H9 (cell line): ENCODE measurements around the gene CCDC93. TPM values are rescaled to one million over a fixed set of nuclear protein-coding genes. Genes with fewer than 3 reads are reported as not detected.

Experiments
- DNase-seq: peaks from one replicate; pipeline ENCODE4 v3.0.0-alpha.2; 2017
- H2AFZ ChIP-seq: one replicate; pipeline ENCODE4 v1.6.1; 2013; ENCODE audit warnings: mild to moderate bottlenecking, low read length, control low read depth, moderate library complexity
- H2AK5ac ChIP-seq: 2 replicates; pipeline ENCODE4 v1.6.1; 2013; ENCODE audit warnings: low read length, control low read depth, mixed read lengths; ENCODE audit not compliant: insufficient read length
- H2BK120ac ChIP-seq: one replicate; pipeline ENCODE4 v1.6.1; 2013; ENCODE audit warnings: low read depth, mild to moderate bottlenecking, low read length, control low read depth, inconsistent platforms; ENCODE audit not compliant: poor library complexity, severe bottlenecking
- H2BK12ac ChIP-seq: 2 replicates; pipeline ENCODE4 v1.6.1; 2013; ENCODE audit warnings: low read length, control low read depth, mixed read lengths, low read depth; ENCODE audit not compliant: insufficient read length
- H2BK15ac ChIP-seq: 2 replicates; pipeline ENCODE4 v1.6.1; 2013; ENCODE audit warnings: low read depth, low read length, control low read depth
- H2BK20ac ChIP-seq: one replicate; pipeline ENCODE4 v1.6.1; 2013; ENCODE audit warnings: low read depth, mild to moderate bottlenecking, low read length, control low read depth, inconsistent platforms; ENCODE audit not compliant: poor library complexity, severe bottlenecking
- H2BK5ac ChIP-seq: 2 replicates; pipeline ENCODE4 v1.6.1; 2013; ENCODE audit warnings: low read length, control low read depth, mixed read lengths; ENCODE audit not compliant: insufficient read length
- H3K14ac ChIP-seq: 2 replicates; pipeline ENCODE4 v1.6.1; 2013; ENCODE audit warnings: low read length, control low read depth; ENCODE audit not compliant: insufficient read depth
- H3K18ac ChIP-seq: 2 replicates; pipeline ENCODE4 v1.6.1; 2013; ENCODE audit warnings: low read depth, mild to moderate bottlenecking, mixed read lengths, low read length, control low read depth; ENCODE audit not compliant: insufficient read length
- H3K23ac ChIP-seq: 2 replicates; pipeline ENCODE4 v1.6.1; 2013; ENCODE audit warnings: low read length, control low read depth, mixed read lengths, low read depth; ENCODE audit not compliant: insufficient read length
- H3K23me2 ChIP-seq: 2 replicates; pipeline ENCODE4 v1.6.1; 2013; ENCODE audit warnings: low read depth, mild to moderate bottlenecking, mixed read lengths, low read length, control low read depth; ENCODE audit not compliant: insufficient read length, poor library complexity, severe bottlenecking
- H3K27ac ChIP-seq: 2 replicates; pipeline ENCODE4 v1.5.1; 2013; ENCODE audit warnings: low read length, control low read depth, mixed read lengths, low read depth; ENCODE audit not compliant: insufficient read length
- H3K27me3 ChIP-seq: 2 replicates; pipeline ENCODE4 v1.6.1; 2013; ENCODE audit warnings: low read length, control low read depth, inconsistent platforms; ENCODE audit not compliant: insufficient read depth
- H3K4ac ChIP-seq: 2 replicates; pipeline ENCODE4 v1.6.1; 2013; ENCODE audit warnings: low read depth, mild to moderate bottlenecking, control low read depth, inconsistent platforms, low read length, moderate library complexity
- H3K4me1 ChIP-seq: 2 replicates; pipeline ENCODE4 v1.6.1; 2013; ENCODE audit warnings: low read length, control low read depth, inconsistent platforms; ENCODE audit not compliant: insufficient read depth
- H3K4me2 ChIP-seq: 2 replicates; pipeline ENCODE4 v1.6.1; 2013; ENCODE audit warnings: low read length, control low read depth, mixed read lengths; ENCODE audit not compliant: insufficient read length, insufficient read depth
- H3K56ac ChIP-seq: 2 replicates; pipeline ENCODE4 v1.6.1; 2013; ENCODE audit warnings: low read depth, mild to moderate bottlenecking, mixed read lengths, low read length, control low read depth; ENCODE audit not compliant: insufficient read length
- H3K79me1 ChIP-seq: 2 replicates; pipeline ENCODE4 v1.6.1; 2013; ENCODE audit warnings: low read depth, mild to moderate bottlenecking, moderate library complexity, low read length, control low read depth, inconsistent platforms; ENCODE audit not compliant: insufficient read depth, poor library complexity, severe bottlenecking
- H3K79me2 ChIP-seq: 2 replicates; pipeline ENCODE4 v1.6.1; 2013; ENCODE audit warnings: low read length, control low read depth, inconsistent platforms; ENCODE audit not compliant: insufficient read depth
- H3K9ac ChIP-seq: 2 replicates; pipeline ENCODE4 v1.6.1; 2013; ENCODE audit warnings: low read length, control low read depth, mixed read lengths; ENCODE audit not compliant: insufficient read length; ENCODE audit errors: extremely low read depth
- H3K9me3 ChIP-seq: one replicate; pipeline ENCODE4 v1.6.1; 2013; ENCODE audit warnings: low read depth, low read length, inconsistent platforms; ENCODE audit not compliant: control insufficient read depth
- H3T11ph ChIP-seq: one replicate; pipeline ENCODE4 v1.6.1; 2013; ENCODE audit warnings: mild to moderate bottlenecking, low read length, control low read depth, inconsistent platforms
- H4K20me1 ChIP-seq: one replicate; pipeline ENCODE4 v1.6.1; 2013; ENCODE audit not compliant: control insufficient read depth, insufficient read length, insufficient read depth
- H4K5ac ChIP-seq: 2 replicates; pipeline ENCODE4 v1.6.1; 2013; ENCODE audit warnings: low read depth, mild to moderate bottlenecking, mixed read lengths, low read length, control low read depth; ENCODE audit not compliant: insufficient read length
- H4K8ac ChIP-seq: replicated peaks from 2 replicates; pipeline ENCODE4 v1.6.1; 2013; ENCODE audit warnings: low read length, control low read depth, mixed read lengths, low read depth; ENCODE audit not compliant: insufficient read length
- H4K91ac ChIP-seq: 2 replicates; pipeline ENCODE4 v1.6.1; 2013; ENCODE audit warnings: low read depth, mild to moderate bottlenecking, moderate library complexity, mixed read lengths, low read length, control low read depth; ENCODE audit not compliant: insufficient read length
- H3K27ac Mint-ChIP-seq, 3 experiments: 2 replicates in 2 of 3; 3 replicates in 1 of 3; pipeline ENCODE4 v1.8.0; 2020 to 2021; ENCODE audit warnings: mixed read lengths in 3 of 3, mild to moderate bottlenecking in 1 of 3, moderate library complexity in 1 of 3
- H3K27me3 Mint-ChIP-seq: 2 replicates; pipeline ENCODE4 v1.8.0; 2021; ENCODE audit warnings: low read depth, mild to moderate bottlenecking, moderate library complexity, mixed read lengths
- H3K36me3 Mint-ChIP-seq, 3 experiments: 2 replicates in 2 of 3; 3 replicates in 1 of 3; pipeline ENCODE4 v1.8.0; 2020 to 2021; ENCODE audit warnings: low read depth in 3 of 3, mixed read lengths in 3 of 3; ENCODE audit not compliant: insufficient read depth in 1 of 3
- H3K4me1 Mint-ChIP-seq, 2 experiments: 2 replicates each; pipeline ENCODE4 v1.8.0; 2020; ENCODE audit warnings: mixed read lengths in 2 of 2
- H3K4me3 Mint-ChIP-seq, 2 experiments: 2 replicates in 1 of 2; 3 replicates in 1 of 2; pipeline ENCODE4 v1.8.0; 2020 to 2021; ENCODE audit warnings: mild to moderate bottlenecking in 2 of 2, mixed read lengths in 2 of 2, moderate library complexity in 1 of 2
- H3K9me3 Mint-ChIP-seq, 2 experiments: 2 replicates in 1 of 2; 3 replicates in 1 of 2; pipeline ENCODE4 v1.8.0; 2020; ENCODE audit warnings: mild to moderate bottlenecking in 2 of 2, mixed read lengths in 2 of 2, moderate library complexity in 1 of 2
- CTCF ChIP-seq: fragments of 200-600 bp; sonication (generic); conservative IDR thresholded peaks from 3 replicates; pipeline ENCODE4 v1.8.0; 2021; ENCODE audit warnings: antibody characterized with exemption, mild to moderate bottlenecking
- whole genome bisulfite sequencing: extraction: QIAGEN DNeasy Blood & Tissue Kit; methylation state at CpG from one replicate; pipeline ENCODE4 v1.1.7; 2013; ENCODE audit warnings: missing lambda C conversion rate, low lambda C conversion rate, mixed read lengths; ENCODE audit not compliant: insufficient read length; ENCODE audit errors: extremely low coverage; 5-methylcytosine and 5-hydroxymethylcytosine counted together
- total RNA-seq: library from RNA; stranded (reverse); gene quantifications from 2 replicates; pipeline ENCODE4 v1.2.1, GENCODE V29; 2021

Gene CCDC93
- total RNA-seq, 1 experiment from 2014 or later: 16.4 TPM

GRCh38 chr2:118006861-118007260 is 7.0 kb downstream of the CCDC93 start:
- Histone ChIP-seq H3K9ac (no peak overlapping the region), H4K20me1 (no peaks in the 10 kb centered on the region), H3K27me3 (no peaks in the 10 kb centered on the region), H3K79me1 (no peaks in the 10 kb centered on the region), H3K27ac (no peak overlapping the region), H3K4me2 (no peak overlapping the region), H3K14ac (no peak overlapping the region), H2BK120ac (no peak overlapping the region), H3K56ac (no peak overlapping the region), H2BK5ac (no peak overlapping the region), H4K91ac (no peak overlapping the region), H3T11ph (no peak overlapping the region), H3K4ac (no peak overlapping the region), H3K23me2 (no peaks in the 10 kb centered on the region), H3K4me1 (no peaks in the 10 kb centered on the region), H2BK15ac (no peak overlapping the region), H4K5ac (no peak overlapping the region), H2BK20ac (no peak overlapping the region), H3K79me2 (peaks cover 4% of the 10 kb centered on the region; the same call in 1 of the 2 replicates), H3K23ac (no peak overlapping the region), H4K8ac (no peak overlapping the region), H2AK5ac (no peak overlapping the region), H2AFZ (no peak overlapping the region), H3K9me3 (no peaks in the 10 kb centered on the region), H3K18ac (no peak overlapping the region), H2BK12ac (no peak overlapping the region)
- Mint-ChIP-seq H3K4me1 (peaks cover 2 to 7% of the 10 kb centered on the region in 2 experiments; a peak in 3 of 4 replicates), H3K27me3 (no peaks in the 10 kb centered on the region), H3K9me3 (no peaks in the 10 kb centered on the region), H3K27ac (no peak overlapping the region), H3K4me3 (no peak overlapping the region), H3K36me3 (peaks cover 9 to 38% (median 26%) of the 10 kb centered on the region in 3 experiments; a peak in 6 of 7 replicates)
- no peak for DNase-seq
- no peak for TF ChIP-seq CTCF
- WGBS: no CpG with 5 or more reads among the region's 2 CpGs
